Neural cell (in vitro differentiated cells): Measurements from ENCODE around the gene LNX1. TPM values are rescaled to one million over a fixed set of nuclear protein-coding genes. Genes with fewer than 3 reads are reported as not detected.

Experiments used
- H2AFZ ChIP-seq: fragments of 200-600, 300-800 bp; sonication (generic), shearing (Covaris generic); 2 replicates; pipeline ENCODE4 v1.6.0; 2014; ENCODE audit warnings: low read depth, mild to moderate bottlenecking, antibody characterized with exemption, low read length, moderate library complexity
- H3F3A ChIP-seq: fragments of 200-600 bp; shearing (Covaris generic); 2 replicates; pipeline ENCODE4 v1.6.1; 2016; ENCODE audit warnings: mild to moderate bottlenecking, moderate library complexity, mixed read lengths, antibody characterized with exemption, low read length; ENCODE audit not compliant: insufficient read depth, poor library complexity, severe bottlenecking
- H3K27ac ChIP-seq: fragments of 200-600, 300-800 bp; sonication (generic), shearing (Covaris generic); 2 replicates; pipeline ENCODE4 v1.5.1; 2014; ENCODE audit warnings: mild to moderate bottlenecking, low read length, moderate library complexity
- H3K27me3 ChIP-seq: fragments of 300-800, 200-600 bp; sonication (generic), shearing (Covaris generic); 2 replicates; pipeline ENCODE4 v1.6.0; 2014; ENCODE audit warnings: mild to moderate bottlenecking, low read depth, low read length, moderate library complexity; ENCODE audit not compliant: insufficient read depth
- H3K36me3 ChIP-seq: fragments of 300-800, 200-600 bp; sonication (generic), shearing (Covaris generic); 2 replicates; pipeline ENCODE4 v1.5.1; 2014; ENCODE audit warnings: mild to moderate bottlenecking, antibody characterized with exemption, low read length, moderate library complexity; ENCODE audit not compliant: insufficient read depth
- H3K4me2 ChIP-seq: fragments of 300-800, 200-600 bp; sonication (generic), shearing (Covaris generic); 2 replicates; pipeline ENCODE4 v1.6.0; 2014; ENCODE audit warnings: mild to moderate bottlenecking, low read length
- H3K4me3 ChIP-seq: fragments of 300-800, 200-600 bp; sonication (generic), shearing (Covaris generic); 2 replicates; pipeline ENCODE4 v1.5.1; 2014; ENCODE audit warnings: mild to moderate bottlenecking, low read length, moderate library complexity
- H3K79me2 ChIP-seq: fragments of 200-600 bp; shearing (Covaris generic); replicated peaks from 2 replicates; pipeline ENCODE4 v1.6.0; 2014; ENCODE audit warnings: mild to moderate bottlenecking, low read length, moderate library complexity; ENCODE audit not compliant: insufficient read depth
- H3K9ac ChIP-seq: fragments of 300-800, 200-600 bp; sonication (generic), shearing (Covaris generic); 2 replicates; pipeline ENCODE4 v1.6.1; 2016; ENCODE audit warnings: mild to moderate bottlenecking, low read length, mixed read lengths
- H3K9me2 ChIP-seq: fragments of 200-600 bp; shearing (Covaris generic); 2 replicates; pipeline ENCODE4 v1.6.1; 2016; ENCODE audit warnings: mild to moderate bottlenecking, low read length, mixed read lengths; ENCODE audit not compliant: insufficient read depth
- H3K9me3 ChIP-seq: fragments of 200-600, 300-800 bp; sonication (generic), shearing (Covaris generic); 2 replicates; pipeline ENCODE4 v1.6.1; 2016; ENCODE audit warnings: mild to moderate bottlenecking, mixed run types, low read length, moderate library complexity, mixed read lengths
- H4K20me1 ChIP-seq: fragments of 200-600 bp; shearing (Covaris generic); 2 replicates; pipeline ENCODE4 v1.6.1; 2016; ENCODE audit warnings: mild to moderate bottlenecking, mixed run types; ENCODE audit not compliant: insufficient read depth
- EP300 ChIP-seq: fragments of 450-650 bp; conservative IDR thresholded peaks from 2 replicates; pipeline ENCODE4 v1.6.1; 2014; ENCODE audit warnings: antibody characterized with exemption, mild to moderate bottlenecking, moderate library complexity; ENCODE audit not compliant: poor library complexity, severe bottlenecking
- EZH2 ChIP-seq: fragments of 200-600, 300-800 bp; shearing (Covaris generic), sonication (generic); IDR thresholded peaks from 2 replicates; pipeline ENCODE4 v1.6.1; 2014; ENCODE audit warnings: antibody characterized with exemption, low read length, borderline replicate concordance, mild to moderate bottlenecking; ENCODE audit not compliant: insufficient read depth, poor library complexity, severe bottlenecking
- MXI1 ChIP-seq: fragments of 450-650 bp; conservative IDR thresholded peaks from 2 replicates; pipeline ENCODE4 v1.6.1; 2014; ENCODE audit warnings: antibody characterized with exemption, mild to moderate bottlenecking; ENCODE audit not compliant: poor library complexity, severe bottlenecking
- POLR2AphosphoS5 ChIP-seq: IDR thresholded peaks from 2 replicates; pipeline ENCODE4 v1.6.1; 2012
- RAD21 ChIP-seq: fragments of 450-650 bp; conservative IDR thresholded peaks from 2 replicates; pipeline ENCODE4 v1.6.1; 2014; ENCODE audit warnings: antibody characterized with exemption, mild to moderate bottlenecking, moderate library complexity
- SMC3 ChIP-seq: fragments of 450-650 bp; conservative IDR thresholded peaks from 2 replicates; pipeline ENCODE4 v1.6.1; 2014; ENCODE audit warnings: antibody characterized with exemption, mild to moderate bottlenecking, moderate library complexity; ENCODE audit not compliant: poor library complexity
- TAF1 ChIP-seq: IDR thresholded peaks from 2 replicates; pipeline ENCODE4 v1.6.1; 2012; ENCODE audit warnings: low read depth
- polyA plus RNA-seq: library from polyadenylated mRNA; depleted of rRNA; stranded (reverse); fragments of >200 nt; gene quantifications from 2 replicates; pipeline ENCODE4 v1.2.3, GENCODE V29; 2014
- TF ChIP-seq, protein P1 (sequence below): fragments of 450-650 bp; IDR thresholded peaks from 2 replicates; pipeline ENCODE4 v1.5.1; 2014; ENCODE audit warnings: antibody characterized with exemption, mild to moderate bottlenecking, moderate library complexity; ENCODE audit not compliant: poor library complexity, severe bottlenecking
- TF ChIP-seq, protein P2 (sequence below): IDR thresholded peaks from 2 replicates; pipeline ENCODE4 v1.6.1; 2012; ENCODE audit warnings: borderline replicate concordance

LNX1 gene
- polyA plus RNA-seq, 1 donor from 2014 or later: 3.4 TPM

DNA sequence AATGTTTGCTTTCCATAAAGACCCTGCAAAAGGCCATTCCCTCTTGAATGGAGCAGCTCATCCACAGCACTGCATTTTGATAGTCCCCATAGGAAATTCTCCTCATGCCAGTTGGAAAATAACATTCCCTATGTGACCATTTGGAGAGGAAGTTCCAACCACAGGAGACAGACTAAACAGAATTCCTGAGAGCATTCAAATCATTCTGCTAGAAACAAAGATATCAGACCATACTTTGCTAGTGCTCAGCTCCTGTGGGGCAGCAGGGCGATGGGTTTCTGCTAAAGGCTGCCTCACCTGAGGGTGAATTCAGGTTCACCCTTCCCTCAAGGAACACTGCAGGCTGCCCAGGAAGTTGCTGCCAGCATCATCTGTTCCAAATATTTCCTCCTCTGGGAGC lies 58.8 kb downstream of the LNX1 start:
- H3K9me3 ChIP-seq: no peaks in the 10 kb centered on the region
- H3K27ac ChIP-seq: no peak overlapping the region
- H2AFZ ChIP-seq: no peak overlapping the region
- H3K4me3 ChIP-seq: no peak overlapping the region
- no peaks in the 10 kb centered on the region for H3K36me3 ChIP-seq
- no peaks in the 10 kb centered on the region for H3K79me2 ChIP-seq
- TF ChIP-seq RAD21: no peak
- no peak for TF ChIP-seq SMC3
- no peak for TF ChIP-seq MXI1
- TF ChIP-seq, protein P1, sequence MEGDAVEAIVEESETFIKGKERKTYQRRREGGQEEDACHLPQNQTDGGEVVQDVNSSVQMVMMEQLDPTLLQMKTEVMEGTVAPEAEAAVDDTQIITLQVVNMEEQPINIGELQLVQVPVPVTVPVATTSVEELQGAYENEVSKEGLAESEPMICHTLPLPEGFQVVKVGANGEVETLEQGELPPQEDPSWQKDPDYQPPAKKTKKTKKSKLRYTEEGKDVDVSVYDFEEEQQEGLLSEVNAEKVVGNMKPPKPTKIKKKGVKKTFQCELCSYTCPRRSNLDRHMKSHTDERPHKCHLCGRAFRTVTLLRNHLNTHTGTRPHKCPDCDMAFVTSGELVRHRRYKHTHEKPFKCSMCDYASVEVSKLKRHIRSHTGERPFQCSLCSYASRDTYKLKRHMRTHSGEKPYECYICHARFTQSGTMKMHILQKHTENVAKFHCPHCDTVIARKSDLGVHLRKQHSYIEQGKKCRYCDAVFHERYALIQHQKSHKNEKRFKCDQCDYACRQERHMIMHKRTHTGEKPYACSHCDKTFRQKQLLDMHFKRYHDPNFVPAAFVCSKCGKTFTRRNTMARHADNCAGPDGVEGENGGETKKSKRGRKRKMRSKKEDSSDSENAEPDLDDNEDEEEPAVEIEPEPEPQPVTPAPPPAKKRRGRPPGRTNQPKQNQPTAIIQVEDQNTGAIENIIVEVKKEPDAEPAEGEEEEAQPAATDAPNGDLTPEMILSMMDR: no peak
- no peak for TF ChIP-seq POLR2AphosphoS5
- TF ChIP-seq, protein P2, sequence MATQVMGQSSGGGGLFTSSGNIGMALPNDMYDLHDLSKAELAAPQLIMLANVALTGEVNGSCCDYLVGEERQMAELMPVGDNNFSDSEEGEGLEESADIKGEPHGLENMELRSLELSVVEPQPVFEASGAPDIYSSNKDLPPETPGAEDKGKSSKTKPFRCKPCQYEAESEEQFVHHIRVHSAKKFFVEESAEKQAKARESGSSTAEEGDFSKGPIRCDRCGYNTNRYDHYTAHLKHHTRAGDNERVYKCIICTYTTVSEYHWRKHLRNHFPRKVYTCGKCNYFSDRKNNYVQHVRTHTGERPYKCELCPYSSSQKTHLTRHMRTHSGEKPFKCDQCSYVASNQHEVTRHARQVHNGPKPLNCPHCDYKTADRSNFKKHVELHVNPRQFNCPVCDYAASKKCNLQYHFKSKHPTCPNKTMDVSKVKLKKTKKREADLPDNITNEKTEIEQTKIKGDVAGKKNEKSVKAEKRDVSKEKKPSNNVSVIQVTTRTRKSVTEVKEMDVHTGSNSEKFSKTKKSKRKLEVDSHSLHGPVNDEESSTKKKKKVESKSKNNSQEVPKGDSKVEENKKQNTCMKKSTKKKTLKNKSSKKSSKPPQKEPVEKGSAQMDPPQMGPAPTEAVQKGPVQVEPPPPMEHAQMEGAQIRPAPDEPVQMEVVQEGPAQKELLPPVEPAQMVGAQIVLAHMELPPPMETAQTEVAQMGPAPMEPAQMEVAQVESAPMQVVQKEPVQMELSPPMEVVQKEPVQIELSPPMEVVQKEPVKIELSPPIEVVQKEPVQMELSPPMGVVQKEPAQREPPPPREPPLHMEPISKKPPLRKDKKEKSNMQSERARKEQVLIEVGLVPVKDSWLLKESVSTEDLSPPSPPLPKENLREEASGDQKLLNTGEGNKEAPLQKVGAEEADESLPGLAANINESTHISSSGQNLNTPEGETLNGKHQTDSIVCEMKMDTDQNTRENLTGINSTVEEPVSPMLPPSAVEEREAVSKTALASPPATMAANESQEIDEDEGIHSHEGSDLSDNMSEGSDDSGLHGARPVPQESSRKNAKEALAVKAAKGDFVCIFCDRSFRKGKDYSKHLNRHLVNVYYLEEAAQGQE: no peak
- TF ChIP-seq EP300: no peak
- no peak for TF ChIP-seq EZH2
- no peak for TF ChIP-seq TAF1
- no peaks in the 10 kb centered on the region for H3K27me3 ChIP-seq
- H4K20me1 ChIP-seq: no peaks in the 10 kb centered on the region
- no peak overlapping the region for H3K4me2 ChIP-seq
- H3F3A ChIP-seq: no peaks in the 10 kb centered on the region
- H3K9me2 ChIP-seq: no peaks in the 10 kb centered on the region
- no peak overlapping the region for H3K9ac ChIP-seq

- H3K9ac ChIP-seq: no peak overlapping the region
- H3K4me2 ChIP-seq: no peak overlapping the region
- no peaks in the 10 kb centered on the region for H3K9me2 ChIP-seq
- no peak overlapping the region for H3K4me3 ChIP-seq
- no peaks in the 10 kb centered on the region for H3K79me2 ChIP-seq
- no peak overlapping the region for H2AFZ ChIP-seq
- no peaks in the 10 kb centered on the region for H4K20me1 ChIP-seq
- H3K27me3 ChIP-seq: no peaks in the 10 kb centered on the region
- no peak overlapping the region for H3K27ac ChIP-seq
- H3K9me3 ChIP-seq: no peaks in the 10 kb centered on the region
- no peak for TF ChIP-seq EZH2
- TF ChIP-seq, protein P2: no peak
- no peak for TF ChIP-seq MXI1
- TF ChIP-seq, protein P1: no peak
- TF ChIP-seq SMC3: no peak
- no peak for TF ChIP-seq TAF1
- TF ChIP-seq RAD21: no peak
- no peak for TF ChIP-seq POLR2AphosphoS5
- no peaks in the 10 kb centered on the region for H3F3A ChIP-seq
- no peaks in the 10 kb centered on the region for H3K36me3 ChIP-seq
Observed at GRCh38 chr4:53531585-53532224, 59.6 kb downstream of the LNX1 start.
